NCI-H1092 (cell line): ENCODE data around the gene LCN6.
"Not testable (repeated sequence)": the region's sequence is repeated elsewhere in the genome, so short reads cannot be mapped to it uniquely, and the experiment has no call there.

Source experiments
- DNase-seq: peaks from one replicate; lab custom pipeline; 2025; lab: John Stamatoyannopoulos, UW

The LCN6 gene

DNA sequence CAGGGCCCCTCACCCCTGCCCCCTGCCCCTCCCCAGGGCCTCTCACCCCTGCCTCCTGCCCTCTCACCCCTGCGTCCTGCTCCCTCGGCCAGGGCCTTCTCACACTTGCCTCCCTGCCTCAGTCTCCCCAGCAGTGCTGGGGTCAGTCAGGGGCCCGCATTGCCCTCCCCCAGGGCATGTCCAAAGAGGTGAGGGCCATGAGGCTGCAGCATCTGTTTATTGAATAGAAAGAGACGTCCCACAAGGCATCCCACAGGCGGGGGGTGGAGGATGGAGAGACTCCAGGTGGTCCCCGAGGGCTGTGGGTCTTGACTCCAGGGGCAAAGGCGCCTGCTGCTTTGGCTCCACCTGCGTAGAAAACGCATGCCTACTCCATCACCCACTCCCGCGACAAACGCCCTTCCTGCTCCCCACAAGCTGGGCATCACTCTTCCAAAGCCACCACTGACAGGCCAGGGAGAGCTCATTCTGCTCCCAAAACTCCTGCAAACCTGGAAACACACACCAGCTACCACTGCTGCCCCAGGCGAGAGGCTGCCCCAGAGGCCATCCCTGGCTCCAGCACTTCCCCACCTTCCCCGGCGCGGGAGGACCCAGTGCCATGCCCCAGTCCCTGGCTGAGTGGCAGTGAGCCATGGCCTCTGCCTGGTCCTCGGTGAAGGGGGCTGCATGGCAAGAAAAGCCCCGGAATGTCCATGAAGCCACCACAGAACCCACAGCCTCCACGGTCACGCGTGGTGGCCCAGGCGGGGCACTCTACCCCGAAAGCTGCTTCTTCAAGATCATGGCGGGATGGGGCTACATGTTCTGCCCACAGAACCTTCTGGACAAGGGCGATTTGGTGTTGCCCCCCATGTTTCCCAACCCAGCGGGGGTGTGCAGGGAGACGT is 11.4 kb upstream of the LCN6 start:
- DNase-seq, result no peak

DNA sequence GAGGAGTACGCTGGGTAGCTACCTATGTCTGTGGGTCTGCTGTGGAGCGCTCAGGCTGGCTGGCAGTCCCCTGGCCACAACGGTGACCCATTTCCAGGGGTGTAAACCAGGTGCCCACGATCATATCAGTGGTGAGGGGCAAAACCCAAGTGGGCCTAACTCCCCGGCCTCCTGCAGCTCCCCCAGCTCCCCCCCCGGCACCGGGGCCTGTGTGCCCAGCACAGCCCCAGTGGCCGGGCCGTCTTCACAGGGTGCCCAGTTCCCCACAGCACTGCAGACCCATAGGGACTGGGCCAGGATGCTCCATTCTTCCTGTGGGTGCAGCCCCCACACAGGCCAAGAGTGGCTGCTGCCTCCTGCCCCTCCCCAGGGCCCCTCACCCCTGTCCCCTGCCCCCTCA is 10.7 kb upstream of the LCN6 start:
- no peak for DNase-seq

DNA sequence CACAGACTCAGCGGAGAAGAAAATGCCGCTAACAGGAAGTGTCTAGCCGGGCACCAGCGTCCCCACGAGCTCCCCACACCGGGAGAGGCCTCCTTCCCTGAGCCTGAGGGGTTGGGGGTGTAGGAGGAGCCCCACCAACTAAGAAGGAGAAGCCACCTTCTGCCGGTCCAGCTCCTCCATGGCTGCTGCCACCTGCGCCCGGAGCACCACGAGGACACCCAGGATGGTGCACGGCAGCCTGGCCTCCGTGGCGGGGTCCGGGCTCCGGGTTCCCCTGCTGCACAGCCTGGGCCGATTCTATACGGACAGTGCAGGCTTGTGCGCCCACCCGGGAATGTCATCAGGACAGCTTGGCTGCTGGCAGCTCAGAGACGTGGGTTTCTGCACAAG is 9.4 kb upstream of the LCN6 start:
- DNase-seq, result no peak

DNA sequence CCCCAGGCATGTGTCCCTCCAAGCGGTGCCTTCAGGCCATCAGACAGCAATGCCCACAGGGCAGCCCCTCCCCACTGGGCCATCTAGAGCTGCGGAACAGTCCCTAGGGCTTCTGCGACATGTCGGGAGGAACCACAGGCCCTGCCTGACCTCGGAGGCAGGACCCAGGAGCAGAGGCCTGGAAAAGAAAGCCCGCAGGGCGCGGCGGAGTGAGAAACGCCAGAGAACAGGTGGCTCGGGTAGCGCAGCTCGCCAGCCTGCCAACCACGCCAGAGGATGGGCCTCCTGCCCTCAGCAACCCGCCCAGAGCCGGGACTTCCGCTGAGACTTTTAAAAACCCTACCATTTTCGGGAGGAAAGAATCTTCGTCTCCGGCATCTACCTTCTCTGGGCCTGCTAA is 9.0 kb upstream of the LCN6 start:
- DNase-seq, result no peak

DNA sequence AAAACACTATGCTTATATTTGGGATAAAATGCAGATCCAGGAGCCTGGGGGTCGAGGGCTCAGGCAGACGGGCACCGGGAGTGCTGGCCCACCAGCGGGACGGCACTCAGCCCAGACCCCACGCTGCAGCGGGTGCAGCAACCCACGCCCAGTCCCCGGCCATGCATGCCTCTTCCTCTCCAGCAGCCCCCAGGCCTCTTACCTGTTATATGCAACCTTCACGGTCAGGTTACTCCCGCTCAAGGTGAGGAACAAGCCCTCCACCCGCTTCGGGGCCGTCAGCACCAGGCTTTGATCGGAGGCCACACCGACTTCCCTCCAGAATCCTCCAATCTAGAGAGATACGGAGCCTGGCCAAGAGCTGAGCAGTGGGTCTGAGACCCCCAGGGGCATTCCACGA is 8.5 kb upstream of the LCN6 start:
- DNase-seq, result no peak

DNA sequence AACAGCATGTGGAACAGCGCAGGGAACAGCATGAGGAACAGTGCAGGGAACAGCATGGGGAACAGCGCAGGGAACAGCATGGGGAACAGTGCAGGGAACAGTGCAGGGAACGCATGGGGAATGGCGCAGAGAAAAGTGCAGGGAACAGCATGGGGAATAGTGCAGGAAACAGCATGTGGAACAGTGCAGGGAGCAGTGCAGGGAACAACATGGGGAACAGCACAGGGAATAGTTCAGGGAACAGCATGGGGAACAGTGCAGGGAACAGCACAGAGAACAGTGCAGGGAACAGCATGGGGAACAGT is 7.8 kb upstream of the LCN6 start:
- no peak for DNase-seq

DNA sequence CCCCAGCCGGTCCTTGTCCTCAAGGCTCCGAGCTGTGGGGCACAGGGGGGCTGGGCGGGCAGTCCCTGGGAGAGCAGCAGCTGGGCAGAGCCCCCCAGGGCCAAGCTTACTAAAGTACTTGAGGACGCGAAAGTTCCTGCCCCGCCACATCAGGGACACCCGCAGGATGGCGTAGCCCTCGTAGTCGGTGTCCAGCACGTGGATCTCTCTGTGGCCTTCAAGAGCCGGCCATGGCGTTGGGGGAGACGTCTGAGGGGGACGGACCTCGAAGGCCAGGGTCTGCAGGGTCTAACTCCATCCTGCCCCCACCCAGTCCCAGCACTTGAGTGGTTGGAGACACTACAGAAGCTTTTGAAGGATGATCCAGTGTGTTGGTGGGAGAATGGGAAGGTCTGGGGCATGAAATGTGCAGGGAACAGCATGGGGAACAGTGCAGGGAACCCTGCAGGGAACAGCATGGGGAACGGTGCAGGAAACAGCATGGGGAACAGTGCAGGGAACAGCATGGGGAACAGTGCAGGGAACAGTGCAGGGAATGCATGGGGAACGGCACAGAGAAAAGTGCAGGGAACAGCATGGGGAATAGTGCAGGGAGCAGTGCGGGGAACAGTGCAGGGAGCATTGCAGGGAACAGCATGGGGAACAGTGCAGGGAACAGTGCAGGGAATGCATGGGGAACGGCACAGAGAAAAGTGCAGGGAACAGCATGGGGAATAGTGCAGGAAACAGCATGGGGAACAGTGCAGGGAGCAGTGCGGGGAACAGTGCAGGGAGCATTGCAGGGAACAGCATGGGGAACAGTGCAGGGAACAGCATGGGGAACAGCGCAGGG is 7.2 kb upstream of the LCN6 start:
- DNase-seq, result not testable (repeated sequence)

DNA sequence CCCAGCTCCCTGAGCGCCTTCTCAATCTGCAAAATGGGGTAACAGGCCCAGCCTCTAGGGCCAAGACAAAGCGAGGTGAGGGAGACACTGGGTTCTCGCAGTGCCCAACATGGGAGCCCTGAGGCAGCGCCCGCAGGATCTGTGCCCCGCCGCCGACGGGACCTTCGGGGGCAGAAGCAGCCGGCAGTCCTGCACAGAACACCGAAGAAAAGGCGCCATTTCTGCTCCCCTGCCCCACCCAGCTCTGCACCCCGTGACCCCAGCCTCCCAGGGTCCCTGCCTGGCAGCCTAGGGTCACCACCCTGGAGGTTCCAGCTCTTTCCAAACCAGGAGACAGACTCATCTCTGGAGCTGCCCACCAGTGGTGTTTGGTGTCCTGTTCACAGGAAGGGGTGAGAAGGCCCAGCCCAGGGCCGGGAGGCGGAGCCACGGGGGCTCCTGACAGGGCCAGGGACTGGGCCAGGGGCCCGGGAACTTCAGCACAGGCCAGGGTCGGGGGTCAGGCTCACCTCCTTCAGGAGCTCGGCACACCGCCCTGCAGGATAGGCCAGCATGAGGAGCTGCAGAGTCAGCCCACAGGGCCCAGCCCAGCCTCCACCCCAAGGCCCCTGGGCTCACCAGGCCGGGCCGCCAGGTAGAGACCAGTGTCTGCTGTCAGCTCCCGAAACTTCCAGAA is 6.4 kb upstream of the LCN6 start:
- no peak for DNase-seq

DNA sequence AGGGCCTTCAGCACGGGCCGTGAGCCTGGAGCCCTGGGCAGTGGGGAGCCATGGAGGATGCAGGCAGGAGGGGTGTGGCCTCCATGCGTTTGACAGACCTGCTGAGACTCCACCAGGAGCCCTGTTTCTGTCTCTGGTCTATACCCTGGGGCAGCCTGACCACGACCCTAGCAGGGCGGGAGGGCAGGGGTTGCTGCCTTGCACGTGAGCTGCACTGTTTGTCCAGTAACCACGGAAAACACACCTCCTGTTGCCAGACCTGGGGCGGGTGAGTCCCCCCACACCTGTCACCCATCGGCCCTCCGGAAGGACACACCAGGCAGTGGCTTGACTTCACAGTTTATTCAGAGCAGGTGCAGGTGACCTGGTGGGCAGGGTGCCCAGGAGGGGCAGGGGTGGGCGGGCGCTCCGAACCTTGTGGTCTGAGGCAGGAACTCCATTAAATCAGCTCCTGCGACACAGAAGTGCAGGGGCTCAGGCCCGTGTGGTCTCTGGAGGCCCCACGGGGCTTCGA is 5.8 kb upstream of the LCN6 start:
- peak; percentile 29 for DNase-seq

DNA sequence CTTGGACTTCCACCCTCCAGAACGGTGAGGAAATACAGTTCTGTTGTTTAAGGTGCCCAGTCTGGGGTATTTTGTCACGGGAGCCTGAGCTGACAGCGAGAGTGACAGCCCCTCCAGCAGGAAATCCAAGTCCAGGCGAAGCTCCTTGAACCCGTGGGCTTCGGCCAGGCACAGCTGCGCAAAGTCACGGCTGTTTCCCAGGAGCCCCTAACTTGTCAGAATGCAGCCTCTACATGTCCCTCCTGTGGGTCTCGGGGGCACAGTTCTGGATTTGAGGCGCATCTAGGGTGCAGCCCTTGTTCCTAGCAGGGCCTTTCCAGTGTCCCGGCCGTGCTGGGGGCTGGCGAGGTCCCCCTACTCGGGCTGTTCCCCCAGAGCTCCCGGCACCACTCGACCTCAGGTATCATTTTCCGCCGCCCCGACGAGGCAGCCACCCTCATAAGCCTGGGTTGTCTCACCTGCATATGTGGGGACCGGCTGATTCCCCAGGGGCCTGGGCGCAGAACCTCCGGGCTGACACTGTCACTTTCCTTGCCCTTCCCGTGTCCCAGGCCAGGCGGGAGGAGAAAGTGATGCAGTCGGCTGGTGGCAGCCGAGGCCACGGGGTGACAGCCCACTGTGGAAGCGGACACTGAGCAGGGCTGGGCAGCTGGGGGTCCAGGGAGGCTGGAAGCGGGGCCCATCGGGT is 5.2 kb upstream of the LCN6 start:
- DNase-seq, result no peak

DNA sequence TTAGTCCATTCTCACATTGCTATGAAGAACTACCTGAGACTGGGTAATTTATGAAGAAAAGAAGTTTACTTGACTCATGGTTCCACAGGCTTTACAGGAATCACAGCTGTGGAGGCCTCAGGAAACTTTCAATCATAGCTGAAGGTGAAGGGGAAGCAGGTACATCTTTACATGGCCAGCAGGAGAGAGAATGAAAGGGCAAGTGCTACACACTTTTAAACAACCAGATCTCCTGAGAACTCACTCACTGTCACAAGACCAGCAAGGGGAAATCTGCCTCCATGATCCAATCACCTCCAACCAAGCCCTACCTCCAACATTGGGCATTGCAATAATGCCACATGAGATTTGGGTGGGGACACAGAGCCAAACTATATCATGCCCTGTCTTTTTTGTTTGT is 3.5 kb upstream of the LCN6 start:
- no peak for DNase-seq

DNA sequence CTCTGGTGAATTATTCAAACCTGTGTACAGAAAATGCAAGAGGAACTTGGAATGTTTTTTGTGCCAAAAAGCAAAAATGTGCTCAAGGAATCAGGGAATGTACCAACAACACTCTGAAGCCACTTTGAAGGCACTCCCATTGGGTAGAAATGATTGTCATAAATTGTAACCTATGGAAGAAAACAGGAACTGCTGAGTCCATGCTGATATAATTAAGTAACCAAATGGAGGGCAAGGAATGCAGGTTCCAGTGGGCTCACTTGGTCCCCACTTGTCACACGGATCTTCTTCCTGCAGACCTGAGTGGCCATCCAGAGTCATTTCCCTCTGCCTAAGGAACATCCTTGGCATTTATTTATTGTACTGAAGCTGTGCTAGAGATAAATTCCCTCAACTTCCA is 2.9 kb upstream of the LCN6 start:
- no peak for DNase-seq

DNA sequence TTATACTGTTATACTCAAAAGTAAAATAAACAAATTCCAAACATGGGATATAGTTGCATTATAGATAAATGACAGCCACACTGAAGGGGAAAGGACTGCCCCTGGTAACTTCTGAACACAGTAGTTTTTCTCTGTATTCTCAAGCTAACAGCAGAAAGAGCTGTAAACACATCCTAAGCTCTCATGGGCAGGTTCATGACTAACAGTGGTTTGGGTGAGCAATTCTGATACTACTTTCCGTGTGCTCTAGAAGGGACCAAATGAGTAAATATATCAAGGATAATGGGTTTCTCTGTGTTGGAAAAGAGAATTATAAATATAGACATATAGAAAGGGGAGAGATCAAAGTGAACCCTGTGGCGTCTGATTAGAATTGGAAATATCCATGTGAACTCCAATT is 2.2 kb upstream of the LCN6 start:
- no peak for DNase-seq

DNA sequence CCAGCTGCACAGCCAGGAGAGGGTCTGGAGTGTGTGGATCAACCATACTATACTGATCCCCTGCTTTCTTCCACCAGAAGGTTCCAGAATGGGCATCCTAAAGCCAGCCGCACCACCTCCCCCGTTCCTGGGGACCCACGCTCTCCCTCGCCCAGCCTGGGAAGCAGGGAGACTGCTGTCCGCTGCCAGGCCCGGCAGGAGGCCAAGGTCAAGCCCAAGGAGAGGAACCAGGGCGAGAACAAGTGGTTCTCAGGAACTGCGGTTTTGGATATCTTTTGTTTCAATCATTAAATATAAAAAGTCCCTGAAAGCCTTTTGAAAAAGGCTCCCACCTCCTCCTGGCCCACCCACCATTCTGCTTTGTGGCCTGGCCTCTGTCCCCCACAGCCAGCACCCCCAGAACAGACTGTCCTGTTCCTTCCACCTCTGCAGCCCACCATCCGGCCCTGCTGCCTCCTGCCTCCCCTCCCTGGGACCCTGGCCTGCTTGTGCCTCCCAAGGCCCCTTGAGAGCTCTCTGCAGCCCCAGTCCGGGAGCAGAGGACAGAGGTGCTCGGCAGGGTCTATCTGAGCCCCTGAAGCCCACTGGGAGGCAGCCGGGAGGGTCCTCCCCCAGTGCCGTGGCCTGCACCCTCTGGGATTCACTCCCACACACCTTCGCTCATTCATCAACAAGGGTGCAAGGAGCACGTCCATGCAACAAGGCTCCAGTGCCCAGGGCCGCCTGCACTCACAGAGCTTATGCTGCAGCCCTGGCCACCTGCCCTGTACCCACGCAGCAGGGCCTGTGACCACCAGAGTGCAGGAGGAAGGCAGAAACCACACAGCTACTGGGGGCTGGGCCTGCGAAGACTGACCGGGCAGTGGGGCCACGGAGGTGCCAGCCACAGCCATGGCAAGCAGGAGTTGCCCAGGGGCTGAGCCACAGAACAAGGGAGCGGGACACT is 614 bp upstream of the LCN6 start:
- DNase-seq, result no peak

DNA sequence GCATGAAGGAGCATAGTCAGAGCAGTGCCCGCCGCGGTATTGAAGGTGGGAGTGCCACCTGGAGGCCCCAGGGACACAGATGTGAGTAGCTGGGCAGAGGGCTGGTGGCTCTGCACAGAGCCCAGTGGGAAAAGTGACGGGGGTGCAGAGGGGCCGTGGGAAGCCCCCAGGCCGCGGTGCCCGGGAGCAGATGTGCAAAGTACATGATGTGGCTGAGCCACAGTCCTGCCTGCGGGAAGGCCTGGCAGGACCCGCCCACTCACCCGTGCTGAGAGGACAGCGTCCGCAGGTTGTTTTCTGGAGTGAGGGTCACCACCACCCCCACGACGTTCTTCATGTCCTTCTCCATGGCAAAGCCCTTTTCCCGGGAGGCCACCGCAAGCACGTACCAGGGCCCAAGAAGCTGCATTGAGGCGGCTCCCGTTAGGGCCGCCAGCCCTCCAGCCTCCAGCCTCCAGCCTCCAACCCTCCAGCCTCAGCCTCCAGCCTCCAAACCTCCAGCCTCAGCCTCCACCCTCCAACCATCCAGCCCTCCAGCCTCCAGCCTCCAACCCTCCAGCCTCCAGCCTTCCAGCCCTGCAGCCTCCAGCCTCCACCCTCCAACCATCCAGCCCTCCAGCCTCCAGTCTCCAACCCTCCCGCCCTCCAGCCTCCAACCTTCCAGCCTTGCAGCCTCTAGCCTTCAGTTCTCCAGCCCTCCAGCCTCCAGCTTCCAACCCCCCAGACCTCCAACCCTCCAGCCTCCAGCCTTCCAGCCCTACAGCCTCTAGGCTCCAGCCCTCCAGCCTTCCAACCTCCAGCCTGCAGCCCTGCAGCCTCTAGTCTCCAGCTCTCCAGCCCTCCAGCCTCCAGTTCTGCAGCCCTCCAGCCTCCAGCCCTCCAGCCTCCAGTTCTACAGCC is 914 bp downstream of the LCN6 start:
- DNase-seq, result no peak

DNA sequence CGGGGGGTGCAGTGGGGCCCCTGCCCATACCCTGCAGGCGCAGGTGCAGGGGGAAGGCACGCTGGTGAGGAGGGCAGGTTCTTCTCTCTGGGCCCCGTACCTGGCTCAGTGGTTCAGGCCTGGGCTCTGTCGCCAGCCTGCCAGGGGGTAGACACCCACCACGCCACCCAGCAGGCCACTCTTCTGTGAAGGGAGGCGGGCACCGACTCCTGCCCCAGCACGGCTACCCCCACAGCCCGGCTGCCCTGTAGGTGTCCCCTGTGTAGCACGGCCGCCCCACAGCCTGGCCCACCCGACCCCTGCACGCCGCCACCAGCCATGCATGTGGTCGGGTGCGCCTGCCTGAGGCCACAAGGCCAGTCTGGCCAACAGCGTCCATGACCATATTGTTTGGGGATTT is 1.7 kb downstream of the LCN6 start:
- DNase-seq, result no peak

DNA sequence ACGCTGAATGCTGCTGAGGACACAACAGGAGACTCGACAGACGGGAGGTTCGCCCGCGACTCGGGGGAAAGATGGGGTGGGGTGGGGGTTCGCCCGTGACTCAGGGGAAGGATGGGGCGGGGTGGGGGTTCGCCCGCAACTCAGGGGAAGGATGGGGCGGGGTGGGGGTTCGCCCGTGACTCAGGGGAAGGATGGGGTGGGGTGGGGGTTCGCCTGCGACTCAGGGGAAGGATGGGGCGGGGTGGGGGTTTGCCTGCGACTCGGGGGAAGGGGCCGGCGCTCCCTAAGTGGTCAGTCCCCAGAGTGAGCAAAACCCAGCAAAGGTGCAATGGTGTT is 2.2 kb downstream of the LCN6 start:
- no peak for DNase-seq

DNA sequence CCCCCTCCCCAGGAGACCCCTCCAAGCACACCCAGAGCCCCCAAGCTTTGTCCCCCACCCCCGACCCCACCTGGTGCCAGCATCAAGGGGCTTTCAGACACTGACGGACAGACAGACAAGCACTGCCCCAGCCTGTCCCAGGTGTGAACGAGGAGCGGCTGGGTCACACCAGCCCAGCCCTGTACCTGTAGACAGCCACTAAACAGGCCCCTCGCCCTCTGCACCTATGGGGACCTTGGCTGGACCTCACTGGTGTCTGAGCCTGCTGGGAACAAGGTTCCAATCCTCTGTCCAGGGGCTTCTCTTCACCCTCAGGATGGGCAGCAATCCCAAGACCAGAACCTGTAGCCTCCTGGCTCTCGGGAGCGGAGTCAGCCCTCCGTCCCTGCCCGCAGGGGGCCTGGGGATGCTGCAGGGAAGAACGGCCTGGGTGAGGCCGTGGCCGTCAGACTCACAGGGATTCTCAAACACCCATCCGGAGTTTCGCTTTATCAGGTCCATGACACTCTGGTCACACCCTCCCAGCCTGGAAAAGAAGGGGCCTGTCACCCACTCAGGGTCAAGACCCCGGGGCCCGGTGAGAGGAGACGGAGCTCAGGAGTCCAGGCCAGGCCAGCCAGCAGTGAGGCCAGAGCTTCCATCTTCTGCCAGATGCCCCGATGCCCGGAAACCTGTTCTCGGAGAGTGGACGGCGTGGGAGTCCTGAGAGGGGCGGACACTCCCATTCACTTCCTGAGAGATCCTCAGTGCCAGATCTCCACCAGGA is 2.8 kb downstream of the LCN6 start:
- no peak for DNase-seq

DNA sequence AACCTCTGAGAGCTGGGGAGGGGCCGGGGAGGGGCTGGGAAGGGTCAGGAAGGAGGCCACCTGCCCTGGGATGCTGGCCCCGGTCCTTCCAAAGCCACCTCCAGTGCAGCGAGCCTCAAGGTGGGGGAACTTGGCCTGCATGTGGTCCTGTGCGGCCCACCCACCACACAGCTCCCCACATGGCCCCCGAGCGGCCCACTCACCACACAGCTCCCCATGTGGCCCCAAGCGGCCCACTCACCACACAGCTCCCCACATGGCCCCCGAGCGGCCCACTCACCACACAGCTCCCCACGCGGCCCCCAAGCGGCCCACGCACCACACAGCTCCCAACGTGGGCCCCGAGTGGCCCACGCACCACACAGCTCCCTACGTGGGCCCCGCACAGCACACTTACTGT is 3.6 kb downstream of the LCN6 start:
- no peak for DNase-seq
